Right lobe of liver (tissue), 6 donors: Measurements from ENCODE around the gene TBX2. TPM values are rescaled to one million over a fixed set of nuclear protein-coding genes. Genes with fewer than 3 reads are reported as not detected.
"Not testable (repeated sequence)": the region's sequence is repeated elsewhere in the genome, so short reads cannot be mapped to it uniquely, and the experiment has no call there.

Source experiments
- ATAC-seq, 4 donors: fragments of 200-7000 bp; cut with Tn5 transposase; one replicate each; pipeline ENCODE4 v1.9.1; 2020; ENCODE audit warnings: mild to moderate bottlenecking in 4 of 4, moderate library complexity in 4 of 4
- DNase-seq, 3 donors: peaks; one replicate each; pipeline ENCODE4 v3.0.0-alpha.2; 2020
- H3K27ac ChIP-seq, 3 donors: fragments of 200-600 bp; one replicate each; pipeline ENCODE4 v1.8.0; 2022
- H3K27me3 ChIP-seq, 2 donors: fragments of 200-600 bp; one replicate each; pipeline ENCODE4 v1.8.0; 2022
- H3K36me3 ChIP-seq, 4 donors: fragments of 200-600 bp; sonication (generic) in 1 of 4; one replicate each; pipeline versions ENCODE4 v1.5.1 to v1.8.0; 2017 to 2022; ENCODE audit warnings: control low read depth in 1 of 4
- H3K4me1 ChIP-seq, 4 donors: fragments of 200-600 bp; sonication (generic) in 1 of 4; one replicate each; pipeline versions ENCODE4 v1.5.1 to v1.8.0; 2017 to 2022; ENCODE audit warnings: control low read depth in 1 of 4
- H3K4me3 ChIP-seq, 3 donors: fragments of 200-600 bp; one replicate each; pipeline ENCODE4 v1.8.0; 2022
- H3K9me3 ChIP-seq, 4 donors: fragments of 200-600 bp; sonication (generic) in 1 of 4; one replicate each; pipeline versions ENCODE4 v1.5.1 to v1.8.0; 2017 to 2022; ENCODE audit warnings: control low read depth in 1 of 4
- CTCF ChIP-seq, 4 donors: fragments of 200-600 bp in 3 of 4; fragments of 450-650 bp in 1 of 4; IDR thresholded peaks; one replicate each; pipeline versions ENCODE4 v1.5.1 to v1.8.0; 2016 to 2022; ENCODE audit warnings: antibody characterized with exemption in 4 of 4, mild to moderate bottlenecking in 2 of 4
- POLR2A ChIP-seq: fragments of 450-650 bp; IDR thresholded peaks from one replicate; pipeline ENCODE4 v1.6.1; 2017; ENCODE audit warnings: antibody characterized with exemption, mild to moderate bottlenecking
- WGBS: methylation state at CpG from one replicate; pipeline ENCODE4 v1.1.6; 2018; ENCODE audit warnings: low coverage, low lambda C conversion rate; ENCODE audit not compliant: insufficient coverage; ENCODE audit errors: missing lambda C conversion rate; 5-methylcytosine and 5-hydroxymethylcytosine counted together
- intact Hi-C, 2 donors: fragments of 100-400 bp; cut with DNase I; formaldehyde crosslinking; loops; one replicate each; pipeline versions ENCODE4 v1.11.2 to v1.14.1; 2022
- total RNA-seq, 6 experiments: library from RNA; depleted of rRNA in 2 of 6; stranded (reverse); fragments of >200 nt in 2 of 6; fragmentation: NEBNext Ultra II Directional in 3 of 6; extraction: Animal tissue kit (Norgen Biotek cat#: 25700) in 3 of 6; gene quantifications; one replicate each; pipeline versions ENCODE4 v1.1.0 to v1.2.4, GENCODE V29; 2016 to 2023
- donor health status: DM: no; HTN: yes; CAD: no.
- donor health status: DM: no; HTN: no; CAD: no.
- donor health status: DM: no; HTN: no; CAD: no.
- donor health status: DM: no; HTN: yes; CAD: no.
- donor health status: DM: no; HTN: yes; CAD: no.

TBX2 gene
- total RNA-seq, 6 experiments from 2014 or later = 1.9 to 4.4 (median 2.7) TPM

GRCh38 chr17:61448042-61448441 lies 48.4 kb downstream of the TBX2 start:
- Histone ChIP-seq H3K4me1 (peaks cover 0 to 12% (median 0%) of the 10 kb centered on the region in 4 donors), H3K4me3 (no peak overlapping the region), H3K27me3 (peaks cover 8 to 18% of the 10 kb centered on the region in 2 donors), H3K36me3 (no peaks in the 10 kb centered on the region), H3K27ac (no peak overlapping the region), H3K9me3 (no peaks in the 10 kb centered on the region)
- DNase-seq (no peak), ATAC-seq (no peak)
- TF ChIP-seq POLR2A (no peak), CTCF (IDR thresholded peaks at IDR 0.05) (no peak)
- intact Hi-C loops = no loop called here
- WGBS = 46% methylated on average over 2 of the region's 2 CpGs

GRCh38 chr17:61449140-61449539 lies 49.5 kb downstream of the TBX2 start:
- H3K36me3 ChIP-seq, ATAC-seq, DNase-seq, H3K4me3 ChIP-seq, intact Hi-C loops, H3K27ac ChIP-seq, H3K9me3 ChIP-seq: not testable (repeated sequence)
- 86% methylated on average over 4 of the region's 4 CpGs for WGBS
- H3K27me3 ChIP-seq = peaks cover 13 to 25% of the 10 kb centered on the region in 2 donors
- peaks cover 0 to 15% (median 0%) of the 10 kb centered on the region in 4 donors for H3K4me1 ChIP-seq

GRCh38 chr17:61449707-61450640 lies 50.3 kb downstream of the TBX2 start:
- H3K4me1 ChIP-seq = peaks cover 0 to 23% (median 0%) of the 10 kb centered on the region in 4 donors
- peaks cover 20 to 34% of the 10 kb centered on the region in 2 donors for H3K27me3 ChIP-seq
- TF ChIP-seq CTCF (IDR thresholded peaks at IDR 0.05) (no peak), POLR2A (no peak)
- H3K9me3 ChIP-seq = no peaks in the 10 kb centered on the region
- DNase-seq (no peak), ATAC-seq (no peak)
- H3K36me3 ChIP-seq = no peaks in the 10 kb centered on the region
- WGBS = 82% methylated on average over 9 of the region's 9 CpGs
- H3K27ac ChIP-seq = no peak overlapping the region
- no peak overlapping the region for H3K4me3 ChIP-seq
- intact Hi-C loops = no loop called here

GRCh38 chr17:61450641-61451537 lies 51.2 kb downstream of the TBX2 start:
- 57% methylated on average over 8 of the region's 19 CpGs for WGBS

More at GRCh38 chr17:61450641-61451537, 51.2 kb downstream of the TBX2 start:
- TF ChIP-seq CTCF (IDR thresholded peaks at IDR 0.05) (no peak), POLR2A (no peak)
- ATAC-seq = no peak
- Histone ChIP-seq H3K27me3 (peaks cover 22 to 42% of the 10 kb centered on the region in 2 donors), H3K9me3 (no peaks in the 10 kb centered on the region), H3K36me3 (no peaks in the 10 kb centered on the region), H3K27ac (no peak overlapping the region), H3K4me1 (peaks cover 0 to 24% (median 0%) of the 10 kb centered on the region in 4 donors), H3K4me3 (no peak overlapping the region)
- DNase-seq = no peak
- intact Hi-C loops = no loop called here
